Activated CD8-positive, alpha-beta T cell treated with anti-CD3 and anti-CD28 coated beads, Interleukin-2, amount 10 ng/mL, durations not matched to agents 7 days and 5 days (primary cell): ENCODE results near the gene SERPINB5. TPM values are rescaled to one million over a fixed set of nuclear protein-coding genes. Genes with fewer than 3 reads are reported as not detected.

Experiments
- ATAC-seq: fragments of 150-1000 bp; cut with Tn5 transposase; one replicate; pipeline ENCODE4 v1.10.0; 2021; ENCODE audit warnings: moderate library complexity
- CTCF ChIA-PET: fragments of 350-600 bp; sonication (Branson Sonifier 250); formaldehyde crosslinking; loops from one replicate; lab custom pipeline; 2021; ENCODE audit warnings: antibody characterized with exemption; lab: Charles Lee
- POLR2A ChIA-PET: fragments of 350-600 bp; sonication (Branson Sonifier 250); formaldehyde crosslinking; loops from one replicate; lab custom pipeline; 2021; ENCODE audit warnings: antibody characterized with exemption; lab: Charles Lee
- DNase-seq: peaks from one replicate; pipeline ENCODE4 v3.0.0-alpha.2; 2020
- H3K27ac Mint-ChIP-seq: one replicate; pipeline ENCODE4 v1.8.0; 2021; ENCODE audit warnings: mild to moderate bottlenecking, mixed read lengths
- H3K27me3 Mint-ChIP-seq: one replicate; pipeline ENCODE4 v1.8.0; 2021; ENCODE audit warnings: low read depth, mixed read lengths
- H3K36me3 Mint-ChIP-seq: one replicate; pipeline ENCODE4 v1.8.0; 2021; ENCODE audit warnings: low read depth, mixed read lengths
- H3K4me1 Mint-ChIP-seq: one replicate; pipeline ENCODE4 v1.8.0; 2021; ENCODE audit warnings: low read depth, mixed read lengths
- H3K4me3 Mint-ChIP-seq: one replicate; pipeline ENCODE4 v1.8.0; 2021; ENCODE audit warnings: mild to moderate bottlenecking, mixed read lengths
- H3K9me3 Mint-ChIP-seq: one replicate; pipeline ENCODE4 v1.8.0; 2022; ENCODE audit warnings: mixed read lengths; ENCODE audit not compliant: insufficient read depth
- total RNA-seq, 2 experiments: library from RNA; stranded (reverse); gene quantifications; one replicate each; pipeline ENCODE4 v1.2.3, GENCODE V29; 2021

The SERPINB5 gene
- total RNA-seq, 2 experiments from 2014 or later, result not detected

DNA sequence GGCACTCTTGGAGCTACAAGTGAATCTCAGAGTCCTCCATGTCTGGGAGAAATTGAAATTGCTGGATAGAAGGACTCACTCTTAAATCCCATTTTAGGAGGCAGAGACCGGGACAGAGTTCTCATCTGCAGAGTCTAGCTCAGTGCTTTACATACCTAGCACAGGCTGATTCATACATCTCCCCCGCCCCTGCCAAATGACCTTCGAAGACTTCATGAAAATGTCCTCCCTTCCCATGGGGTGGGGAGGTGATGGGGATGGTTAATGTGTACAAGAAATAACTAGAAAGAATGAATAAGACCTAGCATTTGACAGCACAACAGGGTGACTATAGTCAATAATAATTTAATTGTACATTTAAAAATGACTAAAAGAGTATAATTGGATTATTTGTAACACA is 8.2 kb upstream of the SERPINB5 start:
- CTCF ChIA-PET, result no interaction called here

DNA sequence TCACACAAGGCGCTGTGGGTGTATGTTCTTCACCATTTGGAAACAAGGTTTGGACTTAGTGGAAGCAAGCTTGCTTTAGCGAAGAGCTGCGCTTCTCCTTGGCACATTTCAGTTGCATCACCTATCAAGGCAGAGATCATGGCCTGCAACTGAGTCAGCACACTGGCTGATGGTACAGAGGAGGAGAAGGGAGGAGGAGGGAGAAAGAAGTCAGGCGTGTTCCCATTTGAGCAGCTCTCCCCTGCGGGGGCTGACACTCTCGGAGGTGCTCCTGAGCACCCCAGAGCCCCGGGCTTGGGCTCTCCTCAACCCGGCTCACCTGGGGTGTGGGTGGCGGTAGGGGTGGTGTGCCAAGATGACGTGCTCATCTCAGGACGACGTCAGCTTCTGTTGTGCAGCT is 6.0 kb upstream of the SERPINB5 start:
- no peaks in the 10 kb centered on the region for H3K36me3 Mint-ChIP-seq
- no peak for DNase-seq
- CTCF ChIA-PET, result interaction anchor here (0.7 kb wide), 1 partner anchor 40 kb away, joined by 5 read pairs; no protein-coding TSS in a partner anchor
- no peak overlapping the region for H3K27ac Mint-ChIP-seq
- no peaks in the 10 kb centered on the region for H3K4me1 Mint-ChIP-seq
- H3K27me3 Mint-ChIP-seq, result peaks cover 23% of the 10 kb centered on the region
- no peak overlapping the region for H3K4me3 Mint-ChIP-seq
- ATAC-seq, result no peak
- POLR2A ChIA-PET, result no interaction called here
- H3K9me3 Mint-ChIP-seq, result no peaks in the 10 kb centered on the region

More for the DNA sequence above, 8.2 kb upstream of the SERPINB5 start:
- H3K9me3 Mint-ChIP-seq, result no peaks in the 10 kb centered on the region
- H3K4me3 Mint-ChIP-seq, result no peak overlapping the region
- H3K4me1 Mint-ChIP-seq, result no peaks in the 10 kb centered on the region
- POLR2A ChIA-PET, result no interaction called here
- H3K27me3 Mint-ChIP-seq, result peaks cover 26% of the 10 kb centered on the region
- H3K27ac Mint-ChIP-seq, result no peak overlapping the region
- H3K36me3 Mint-ChIP-seq, result no peaks in the 10 kb centered on the region
- ATAC-seq, result no peak
- no peak for DNase-seq

DNA sequence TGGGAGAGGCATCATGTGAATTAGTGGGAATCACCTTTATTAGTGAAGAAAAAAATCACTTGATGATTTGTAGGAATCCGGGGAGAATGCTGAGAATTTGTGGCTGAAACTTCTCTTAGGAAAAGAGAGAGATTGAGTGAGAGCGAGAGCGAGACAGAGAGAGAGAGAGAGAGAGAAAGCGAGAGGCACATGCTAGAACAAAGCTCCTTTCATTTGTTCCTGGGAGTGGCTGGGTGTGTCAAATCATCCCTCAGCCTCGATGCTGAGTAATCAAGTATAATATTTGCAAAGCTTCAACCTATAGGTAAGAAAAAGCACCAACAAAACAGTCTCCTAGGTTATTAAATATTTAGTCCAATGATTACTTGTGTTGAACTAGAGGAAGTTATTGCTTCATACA is 4.4 kb upstream of the SERPINB5 start:
- ATAC-seq (no peak), DNase-seq (no peak)
- Mint-ChIP-seq H3K4me1 (no peaks in the 10 kb centered on the region), H3K4me3 (no peak overlapping the region), H3K36me3 (no peaks in the 10 kb centered on the region), H3K27ac (no peak overlapping the region), H3K9me3 (no peaks in the 10 kb centered on the region), H3K27me3 (peaks cover 18% of the 10 kb centered on the region)
- ChIA-PET POLR2A (interaction anchor here (0.7 kb wide), 1 partner anchor 8 kb away, joined by 3 read pairs; no protein-coding TSS in a partner anchor), CTCF (no interaction called here)

DNA sequence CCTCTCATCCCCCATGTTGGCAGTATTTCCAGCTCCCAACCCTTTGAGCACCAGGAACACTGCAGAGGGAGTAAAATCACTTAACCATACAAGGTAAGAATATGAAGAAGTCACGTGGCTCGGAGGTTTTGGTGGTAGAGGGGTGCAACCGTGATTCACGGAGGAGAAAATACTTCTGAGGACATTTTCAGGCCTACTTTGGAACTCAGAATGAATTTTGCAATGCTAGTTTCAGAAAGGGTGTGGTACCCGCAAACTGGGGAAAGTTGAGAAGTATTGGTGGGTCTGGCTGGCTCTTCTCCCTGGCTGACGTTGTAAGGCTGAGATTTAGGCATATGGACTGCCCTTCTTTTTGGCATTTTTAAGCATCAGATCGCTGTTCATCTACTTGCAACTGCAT is 442 bp downstream of the SERPINB5 start:
- POLR2A ChIA-PET, result no interaction called here
- no peaks in the 10 kb centered on the region for H3K9me3 Mint-ChIP-seq
- H3K4me1 Mint-ChIP-seq, result no peaks in the 10 kb centered on the region
- DNase-seq (no peak), ATAC-seq (no peak)
- CTCF ChIA-PET, result interaction anchor here (0.7 kb wide), 1 partner anchor 25 kb away, joined by 3 read pairs; no protein-coding TSS in a partner anchor
- peaks cover 23% of the 10 kb centered on the region for H3K27me3 Mint-ChIP-seq
- no peak overlapping the region for H3K4me3 Mint-ChIP-seq
- no peaks in the 10 kb centered on the region for H3K36me3 Mint-ChIP-seq
- H3K27ac Mint-ChIP-seq, result no peak overlapping the region

DNA sequence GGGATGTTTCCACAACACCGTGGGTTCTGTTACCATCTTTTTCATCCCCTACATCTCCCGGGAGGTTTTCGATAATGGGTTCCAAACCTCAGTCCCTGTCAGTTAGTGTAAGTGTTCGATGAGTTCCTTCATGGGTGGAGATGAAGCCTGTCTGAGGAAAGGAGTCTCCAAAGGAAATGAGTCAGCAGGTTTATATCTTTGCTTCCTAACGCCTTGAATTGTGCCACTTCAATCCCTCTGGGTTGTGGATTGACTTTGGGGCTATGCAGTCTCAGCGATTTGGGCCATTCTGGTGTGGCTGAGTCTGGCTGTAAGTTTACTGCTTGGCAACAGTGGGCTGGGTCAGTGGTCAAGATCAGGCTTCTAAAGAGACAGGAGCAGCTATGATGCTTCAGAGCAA is 1.2 kb downstream of the SERPINB5 start:
- ChIA-PET POLR2A (no interaction called here), CTCF (no interaction called here)
- no peaks in the 10 kb centered on the region for H3K9me3 Mint-ChIP-seq
- no peak overlapping the region for H3K27ac Mint-ChIP-seq
- no peaks in the 10 kb centered on the region for H3K4me1 Mint-ChIP-seq
- DNase-seq (no peak), ATAC-seq (no peak)
- H3K4me3 Mint-ChIP-seq, result no peak overlapping the region
- H3K27me3 Mint-ChIP-seq, result peaks cover 23% of the 10 kb centered on the region
- no peaks in the 10 kb centered on the region for H3K36me3 Mint-ChIP-seq

DNA sequence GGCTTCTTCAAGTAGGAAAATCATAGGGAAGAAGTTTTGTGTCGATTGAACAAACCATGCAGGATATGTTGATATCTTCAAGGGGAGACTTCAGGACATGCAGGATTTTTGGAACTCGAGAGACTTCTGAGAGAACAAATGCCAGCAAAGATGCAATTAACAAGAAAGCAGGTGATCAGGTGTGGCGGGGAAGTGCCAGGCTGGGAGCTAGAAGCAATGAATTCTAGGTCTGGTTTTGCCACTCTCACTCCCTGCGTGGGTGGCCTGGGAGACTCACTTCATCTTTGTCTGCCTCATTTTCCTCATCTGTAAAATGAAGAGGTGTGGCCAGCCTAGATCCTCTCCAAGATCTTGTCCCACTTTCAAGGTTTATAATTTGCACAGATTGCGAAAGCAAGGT is 3.1 kb downstream of the SERPINB5 start:
- ATAC-seq (no peak), DNase-seq (no peak)
- CTCF ChIA-PET, result no interaction called here
- H3K27ac Mint-ChIP-seq, result no peak overlapping the region
- peaks cover 16% of the 10 kb centered on the region for H3K27me3 Mint-ChIP-seq
- POLR2A ChIA-PET, result interaction anchor here (0.6 kb wide), 1 partner anchor 247 kb away, joined by 3 read pairs; no protein-coding TSS in a partner anchor
- H3K9me3 Mint-ChIP-seq, result no peaks in the 10 kb centered on the region
- no peaks in the 10 kb centered on the region for H3K36me3 Mint-ChIP-seq
- no peak overlapping the region for H3K4me3 Mint-ChIP-seq
- H3K4me1 Mint-ChIP-seq, result no peaks in the 10 kb centered on the region

DNA sequence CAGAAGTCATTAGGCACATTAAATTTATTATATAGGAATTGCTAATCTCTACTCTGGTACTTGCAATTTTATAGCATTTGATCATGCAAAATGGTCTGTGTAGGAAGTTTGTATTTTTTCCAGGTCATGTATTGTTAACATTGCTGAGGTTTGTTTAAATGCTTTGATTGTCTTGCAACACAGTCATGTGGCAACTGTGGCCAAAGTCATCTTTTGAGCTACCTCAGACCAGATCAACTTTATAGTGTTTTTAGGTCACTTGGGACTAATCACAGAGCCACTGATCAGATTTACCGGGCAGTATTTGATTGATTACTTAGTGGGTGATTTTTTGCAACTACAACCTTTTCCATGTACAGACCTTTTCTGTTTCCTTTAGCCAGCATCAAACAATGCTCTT is 3.7 kb downstream of the SERPINB5 start:
- H3K9me3 Mint-ChIP-seq, result no peaks in the 10 kb centered on the region
- ATAC-seq, result no peak
- CTCF ChIA-PET, result no interaction called here
- H3K27ac Mint-ChIP-seq, result no peak overlapping the region
- H3K36me3 Mint-ChIP-seq, result no peaks in the 10 kb centered on the region
- H3K4me1 Mint-ChIP-seq, result no peaks in the 10 kb centered on the region
- no peak for DNase-seq
- peaks cover 20% of the 10 kb centered on the region for H3K27me3 Mint-ChIP-seq
- POLR2A ChIA-PET, result interaction anchor here (1.1 kb wide), 1 partner anchor 8 kb away, joined by 3 read pairs; no protein-coding TSS in a partner anchor
- no peak overlapping the region for H3K4me3 Mint-ChIP-seq

DNA sequence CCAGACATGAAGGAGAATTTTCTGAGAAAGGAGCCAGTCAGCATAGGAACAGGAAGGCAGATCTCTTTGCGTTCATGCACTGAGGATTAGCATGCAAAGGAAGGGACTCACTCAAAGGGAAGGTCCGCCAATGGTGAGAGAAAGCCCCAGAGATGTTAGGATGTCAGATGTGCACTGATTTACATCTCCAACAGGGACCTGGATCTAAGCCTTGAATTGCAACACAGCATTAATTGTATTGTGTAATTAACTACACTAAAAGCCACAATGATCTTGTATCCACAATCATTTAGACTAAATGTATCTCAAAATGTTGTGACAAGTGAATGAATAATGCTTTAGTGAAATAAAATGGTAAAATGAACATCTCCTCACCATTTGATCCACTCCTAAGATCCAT is 4.2 kb downstream of the SERPINB5 start:
- CTCF ChIA-PET, result no interaction called here
- Mint-ChIP-seq H3K27me3 (peaks cover 23% of the 10 kb centered on the region), H3K9me3 (no peaks in the 10 kb centered on the region), H3K4me3 (no peak overlapping the region), H3K27ac (no peak overlapping the region), H3K36me3 (no peaks in the 10 kb centered on the region), H3K4me1 (no peaks in the 10 kb centered on the region)
- DNase-seq (no peak), ATAC-seq (no peak)
- POLR2A ChIA-PET, result interaction anchor here (1.1 kb wide), 1 partner anchor 8 kb away, joined by 3 read pairs; no protein-coding TSS in a partner anchor

DNA sequence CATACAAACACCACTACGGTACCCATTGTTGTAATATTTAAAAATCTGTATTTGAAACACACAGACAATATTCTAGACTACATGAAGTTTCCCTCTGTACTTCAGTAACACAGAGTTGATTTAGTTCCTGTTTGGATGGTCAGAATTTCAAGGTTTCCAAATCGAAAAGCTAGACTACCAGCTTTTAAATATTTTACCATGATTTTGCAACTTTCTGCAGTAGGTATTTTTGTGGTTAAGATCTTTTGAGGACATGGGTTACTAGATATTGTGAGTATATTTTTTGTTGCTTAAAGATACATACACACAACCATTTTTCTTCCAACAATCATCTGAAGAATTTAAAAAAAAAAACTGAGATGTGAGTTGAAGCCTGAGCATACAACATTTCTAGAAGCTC is 10.9 kb downstream of the SERPINB5 start:
- no peak for DNase-seq
- POLR2A ChIA-PET, result interaction anchor here (1.0 kb wide), 1 partner anchor 33 kb away, joined by 3 read pairs; no protein-coding TSS in a partner anchor
- Mint-ChIP-seq H3K27me3 (peaks cover 23% of the 10 kb centered on the region), H3K4me1 (no peaks in the 10 kb centered on the region), H3K9me3 (no peaks in the 10 kb centered on the region), H3K27ac (no peak overlapping the region), H3K4me3 (no peak overlapping the region), H3K36me3 (no peaks in the 10 kb centered on the region)
- CTCF ChIA-PET, result interaction anchor here (0.6 kb wide), 1 partner anchor 31 kb away, joined by 3 read pairs; no protein-coding TSS in a partner anchor
- ATAC-seq, result no peak

DNA sequence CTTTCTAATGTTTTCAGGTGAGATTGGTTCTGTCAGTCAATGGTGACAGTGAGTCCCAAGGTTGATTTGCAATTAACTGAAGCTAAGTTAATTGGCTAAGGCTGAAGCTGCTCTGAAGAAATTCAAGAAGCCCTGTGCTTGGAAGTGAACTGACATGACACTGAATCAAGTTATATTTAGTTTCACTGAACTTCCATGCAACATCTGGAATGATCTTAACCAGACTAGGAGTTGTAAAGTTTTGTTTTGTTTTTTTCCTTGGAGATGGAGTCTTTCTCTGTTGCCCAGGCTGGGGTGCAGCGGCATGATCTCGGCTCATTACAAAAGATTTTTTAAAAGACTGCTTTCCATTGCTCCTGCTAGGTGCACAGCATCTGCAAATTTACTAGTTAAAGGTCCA is 11.4 kb downstream of the SERPINB5 start:
- Mint-ChIP-seq H3K4me1 (no peaks in the 10 kb centered on the region), H3K27me3 (peaks cover 23% of the 10 kb centered on the region), H3K4me3 (no peak overlapping the region), H3K27ac (no peak overlapping the region), H3K9me3 (no peaks in the 10 kb centered on the region), H3K36me3 (no peaks in the 10 kb centered on the region)
- no peak for ATAC-seq
- DNase-seq, result no peak
- CTCF ChIA-PET, result interaction anchor here (0.6 kb wide), 1 partner anchor 30 kb away, joined by 3 read pairs; no protein-coding TSS in a partner anchor
- POLR2A ChIA-PET, result no interaction called here

DNA sequence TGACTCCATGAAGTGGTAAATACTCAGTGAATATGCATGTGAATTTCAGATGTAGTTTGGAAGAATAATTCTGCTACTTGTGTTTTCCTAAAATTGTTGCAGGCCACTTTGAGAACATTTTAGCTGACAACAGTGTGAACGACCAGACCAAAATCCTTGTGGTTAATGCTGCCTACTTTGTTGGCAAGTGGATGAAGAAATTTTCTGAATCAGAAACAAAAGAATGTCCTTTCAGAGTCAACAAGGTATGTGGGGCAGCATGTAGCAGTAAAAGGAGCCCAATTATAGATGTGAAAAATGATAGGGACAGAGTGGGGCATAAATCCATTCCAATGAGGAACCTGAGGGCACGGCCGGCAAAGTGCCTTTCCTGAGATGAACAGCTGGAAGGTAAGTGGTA is 16.1 kb downstream of the SERPINB5 start:
- DNase-seq (no peak), ATAC-seq (no peak)
- H3K36me3 Mint-ChIP-seq, result no peaks in the 10 kb centered on the region
- ChIA-PET POLR2A (no interaction called here), CTCF (interaction anchor here (1.3 kb wide), 1 partner anchor 13 kb away, joined by 4 read pairs; no protein-coding TSS in a partner anchor)
- no peak overlapping the region for H3K4me3 Mint-ChIP-seq
- H3K4me1 Mint-ChIP-seq, result no peaks in the 10 kb centered on the region
- H3K27me3 Mint-ChIP-seq, result peaks cover 12% of the 10 kb centered on the region
- no peak overlapping the region for H3K27ac Mint-ChIP-seq
- no peaks in the 10 kb centered on the region for H3K9me3 Mint-ChIP-seq

DNA sequence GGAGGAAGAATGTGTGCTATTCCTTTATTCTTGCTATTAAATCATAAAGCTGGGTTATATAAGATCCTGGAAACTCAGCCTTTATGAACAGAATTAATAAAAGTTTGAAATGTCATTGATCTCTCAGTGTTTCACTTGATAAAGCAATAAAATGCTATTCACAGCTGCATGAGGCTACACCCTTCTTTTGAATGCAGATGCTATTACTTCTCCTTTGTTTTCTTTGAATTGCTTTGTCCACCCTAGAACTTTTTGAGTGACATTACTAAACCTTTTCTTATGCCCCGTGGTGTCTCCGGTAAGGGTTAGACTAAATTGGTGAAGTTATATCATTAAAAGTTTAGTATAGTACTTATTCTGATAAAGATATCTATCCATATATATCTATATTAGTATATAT is 18.9 kb downstream of the SERPINB5 start:
- POLR2A ChIA-PET, result no interaction called here
- Mint-ChIP-seq H3K9me3 (no peaks in the 10 kb centered on the region), H3K27me3 (peaks cover 4% of the 10 kb centered on the region), H3K36me3 (no peaks in the 10 kb centered on the region), H3K27ac (no peak overlapping the region), H3K4me1 (no peaks in the 10 kb centered on the region), H3K4me3 (no peak overlapping the region)
- DNase-seq (no peak), ATAC-seq (no peak)
- CTCF ChIA-PET, result no interaction called here
